Psoas muscle (tissue), 8 donors: Measurements from ENCODE around the gene HADH. TPM values are rescaled to one million over a fixed set of nuclear protein-coding genes. Genes with fewer than 3 reads are reported as not detected.

Experiments used
- ATAC-seq, 4 donors: fragments of 200-7000 bp; cut with Tn5 transposase; one replicate each; pipeline ENCODE4 v1.9.1; 2020; ENCODE audit warnings: moderate library complexity in 3 of 4, mild to moderate bottlenecking in 2 of 4
- DNase-seq, 2 donors: peaks; one replicate each; pipeline ENCODE4 v3.0.0-alpha.2; 2020
- H3K27ac ChIP-seq: fragments of 200-600 bp; one replicate; pipeline ENCODE4 v1.8.0; 2022
- H3K27me3 ChIP-seq, 3 donors: fragments of 200-600 bp in 1 of 3; one replicate each; pipeline versions ENCODE4 v1.6.1 to v1.8.0; 2013 to 2022; ENCODE audit warnings: low read length in 2 of 3, mild to moderate bottlenecking in 2 of 3, moderate library complexity in 1 of 3; ENCODE audit not compliant: insufficient read depth in 3 of 3
- H3K36me3 ChIP-seq, 2 donors: fragments of 200-600 bp in 1 of 2; one replicate each; pipeline versions ENCODE4 v1.6.1 to v1.8.0; 2013 to 2022; ENCODE audit warnings: low read depth in 1 of 2, mild to moderate bottlenecking in 1 of 2, moderate library complexity in 1 of 2; ENCODE audit not compliant: insufficient read depth in 1 of 2
- H3K4me1 ChIP-seq: fragments of 200-600 bp; one replicate; pipeline ENCODE4 v1.8.0; 2022
- H3K4me3 ChIP-seq: fragments of 200-600 bp; one replicate; pipeline ENCODE4 v1.8.0; 2022; ENCODE audit warnings: mild to moderate bottlenecking
- H3K9me3 ChIP-seq: fragments of 200-600 bp; one replicate; pipeline ENCODE4 v1.8.0; 2022
- WGBS, 3 donors: extraction: QIAGEN DNeasy Blood & Tissue Kit; methylation state at CpG; one replicate each; pipeline versions ENCODE4 v1.1.6 to v1.1.7; 2013; 5-methylcytosine and 5-hydroxymethylcytosine counted together
- intact Hi-C, 2 donors: fragments of 100-400 bp; cut with DNase I; formaldehyde crosslinking; loops; one replicate each; pipeline versions ENCODE4 v1.11.0 to v1.14.2; 2022
- polyA plus RNA-seq, 3 donors: library from polyadenylated mRNA; stranded (reverse); fragments of 200-250 nt; gene quantifications; one replicate each; pipeline ENCODE4 v1.2.3, GENCODE V29; 2013
- total RNA-seq, 4 donors: library from RNA; stranded (reverse); fragmentation: NEBNext Ultra II Directional in 2 of 4; extraction: Animal tissue kit (Norgen Biotek cat#: 25700) in 2 of 4; gene quantifications; one replicate each; pipeline versions ENCODE4 v1.2.1 to v1.2.4, GENCODE V29; 2021 to 2023
- TF ChIP-seq, protein P1 (sequence below): fragments of 200-600 bp; IDR thresholded peaks from one replicate; pipeline ENCODE4 v1.8.0; 2022; ENCODE audit warnings: antibody characterized with exemption
- donor health status: healthy with polysubstance abuse.
- donor health status: DM: no; HTN: no; CAD: no; lungs with moderate emphysema.
- donor health status: Bipolar disorder and iron deficiency.
- donor health status: healthy.
- donor health status: DM: yes; HTN: yes; CAD: no.
- donor health status: DM: no; HTN: no; CAD: no.
- donor health status: DM: no; HTN: no; CAD: no.
- donor health status: DM: yes; HTN: yes; CAD: no.

Gene HADH
- total and polyA plus RNA-seq, 7 donors = 26.6 to 150 (median 103) TPM

DNA sequence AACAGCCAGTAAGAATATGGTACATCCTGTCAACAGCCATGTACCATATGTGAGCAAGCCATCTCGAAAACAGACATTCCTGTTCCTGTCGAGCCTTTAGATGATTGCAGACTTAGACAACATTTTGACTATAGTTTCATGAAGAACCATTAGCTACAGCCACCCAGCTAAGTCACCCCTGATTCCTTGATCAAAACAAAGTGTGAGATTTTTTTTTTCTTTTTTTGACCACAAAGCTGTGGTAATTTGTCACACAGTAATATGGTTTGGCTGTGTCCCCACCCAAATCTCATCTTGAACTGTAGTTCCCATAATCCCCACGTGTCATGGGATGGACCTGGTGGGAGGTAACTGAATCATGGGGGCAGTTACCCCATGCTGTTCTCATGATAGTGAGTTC is 15.2 kb upstream of the HADH start:
- intact Hi-C loops = no loop called here
- Histone ChIP-seq H3K4me1 (peaks cover 9% of the 10 kb centered on the region), H3K9me3 (no peaks in the 10 kb centered on the region), H3K27ac (no peak overlapping the region), H3K4me3 (no peak overlapping the region), H3K27me3 (no peaks in the 10 kb centered on the region), H3K36me3 (no peaks in the 10 kb centered on the region)
- ATAC-seq (no peak), DNase-seq (no peak)
- WGBS, 3 donors = 87 to 92% (median 88%) methylated on average over 3 of the region's 3 CpGs
- TF ChIP-seq, protein P1, sequence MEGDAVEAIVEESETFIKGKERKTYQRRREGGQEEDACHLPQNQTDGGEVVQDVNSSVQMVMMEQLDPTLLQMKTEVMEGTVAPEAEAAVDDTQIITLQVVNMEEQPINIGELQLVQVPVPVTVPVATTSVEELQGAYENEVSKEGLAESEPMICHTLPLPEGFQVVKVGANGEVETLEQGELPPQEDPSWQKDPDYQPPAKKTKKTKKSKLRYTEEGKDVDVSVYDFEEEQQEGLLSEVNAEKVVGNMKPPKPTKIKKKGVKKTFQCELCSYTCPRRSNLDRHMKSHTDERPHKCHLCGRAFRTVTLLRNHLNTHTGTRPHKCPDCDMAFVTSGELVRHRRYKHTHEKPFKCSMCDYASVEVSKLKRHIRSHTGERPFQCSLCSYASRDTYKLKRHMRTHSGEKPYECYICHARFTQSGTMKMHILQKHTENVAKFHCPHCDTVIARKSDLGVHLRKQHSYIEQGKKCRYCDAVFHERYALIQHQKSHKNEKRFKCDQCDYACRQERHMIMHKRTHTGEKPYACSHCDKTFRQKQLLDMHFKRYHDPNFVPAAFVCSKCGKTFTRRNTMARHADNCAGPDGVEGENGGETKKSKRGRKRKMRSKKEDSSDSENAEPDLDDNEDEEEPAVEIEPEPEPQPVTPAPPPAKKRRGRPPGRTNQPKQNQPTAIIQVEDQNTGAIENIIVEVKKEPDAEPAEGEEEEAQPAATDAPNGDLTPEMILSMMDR = no peak

DNA sequence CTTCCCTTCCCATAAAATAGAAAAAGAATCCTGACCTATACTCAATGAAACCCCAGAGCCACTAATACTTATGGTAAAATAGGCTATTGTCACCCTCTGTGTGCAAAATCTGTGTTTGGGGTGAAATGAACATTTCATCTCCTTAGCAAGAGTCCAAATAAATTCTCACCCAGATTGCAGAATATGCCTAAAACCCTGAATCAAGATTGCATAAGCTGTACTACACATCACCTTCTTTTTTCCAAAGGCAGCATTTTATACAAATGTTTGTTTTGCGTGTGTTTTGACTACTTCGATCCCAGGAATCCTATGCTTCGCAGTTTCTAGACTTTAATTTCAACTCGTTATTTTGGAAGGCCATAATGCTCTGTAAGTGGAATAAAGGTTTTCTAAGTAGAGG is 12.2 kb upstream of the HADH start:
- Histone ChIP-seq H3K27me3 (no peaks in the 10 kb centered on the region), H3K36me3 (no peaks in the 10 kb centered on the region), H3K27ac (no peak overlapping the region), H3K4me1 (peaks cover 9% of the 10 kb centered on the region), H3K4me3 (no peak overlapping the region), H3K9me3 (peaks cover 8% of the 10 kb centered on the region)
- no peak for ATAC-seq
- TF ChIP-seq, protein P1 = no peak
- intact Hi-C loops = no loop called here
- 94 to 96% (median 95%) methylated on average over 4 of the region's 4 CpGs for WGBS, 3 donors
- no peak for DNase-seq

DNA sequence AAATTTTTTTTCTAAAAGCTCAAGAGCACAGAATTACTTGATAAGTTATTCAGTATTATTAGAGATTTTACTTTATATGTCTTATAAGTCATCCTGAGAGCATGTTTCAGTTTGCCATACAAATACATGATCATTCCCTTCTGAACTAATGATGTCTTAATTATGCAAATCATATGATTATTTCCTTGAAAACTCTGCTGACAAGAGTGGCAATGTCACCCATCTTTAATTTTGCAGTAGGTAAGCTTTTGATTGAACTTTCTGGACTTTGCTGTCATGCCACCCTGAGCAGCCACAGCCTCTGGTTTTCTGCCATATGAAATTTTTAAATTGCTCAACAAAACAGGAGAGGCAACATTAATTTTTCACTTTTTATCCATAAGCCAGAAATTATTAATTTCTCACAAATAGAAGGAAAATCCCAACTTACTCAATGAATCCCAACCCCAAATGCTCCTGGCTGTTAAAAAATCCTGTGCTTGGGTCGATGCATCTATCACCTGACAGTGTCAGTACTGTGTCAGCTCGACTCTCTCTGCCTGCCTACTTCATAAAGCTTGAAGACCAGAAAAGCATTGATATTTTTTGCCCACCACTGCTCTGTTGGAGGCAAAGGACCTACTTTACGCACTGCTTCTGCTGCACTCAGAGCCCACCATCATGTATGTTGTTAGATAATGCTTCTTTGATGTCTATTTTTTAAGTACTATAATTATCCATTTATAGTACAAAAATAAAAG is 11.6 kb upstream of the HADH start:
- Histone ChIP-seq H3K4me3 (no peak overlapping the region), H3K27me3 (no peaks in the 10 kb centered on the region), H3K27ac (no peak overlapping the region), H3K4me1 (peaks cover 9% of the 10 kb centered on the region), H3K36me3 (no peaks in the 10 kb centered on the region), H3K9me3 (peaks cover 8% of the 10 kb centered on the region)
- TF ChIP-seq, protein P1 = no peak
- DNase-seq (no peak), ATAC-seq (peak in 2 of 4 donors; percentile 20 to 38)
- WGBS, 3 donors = 47 to 61% (median 48%) methylated on average over 3 of the region's 3 CpGs
- intact Hi-C loops = no loop called here

DNA sequence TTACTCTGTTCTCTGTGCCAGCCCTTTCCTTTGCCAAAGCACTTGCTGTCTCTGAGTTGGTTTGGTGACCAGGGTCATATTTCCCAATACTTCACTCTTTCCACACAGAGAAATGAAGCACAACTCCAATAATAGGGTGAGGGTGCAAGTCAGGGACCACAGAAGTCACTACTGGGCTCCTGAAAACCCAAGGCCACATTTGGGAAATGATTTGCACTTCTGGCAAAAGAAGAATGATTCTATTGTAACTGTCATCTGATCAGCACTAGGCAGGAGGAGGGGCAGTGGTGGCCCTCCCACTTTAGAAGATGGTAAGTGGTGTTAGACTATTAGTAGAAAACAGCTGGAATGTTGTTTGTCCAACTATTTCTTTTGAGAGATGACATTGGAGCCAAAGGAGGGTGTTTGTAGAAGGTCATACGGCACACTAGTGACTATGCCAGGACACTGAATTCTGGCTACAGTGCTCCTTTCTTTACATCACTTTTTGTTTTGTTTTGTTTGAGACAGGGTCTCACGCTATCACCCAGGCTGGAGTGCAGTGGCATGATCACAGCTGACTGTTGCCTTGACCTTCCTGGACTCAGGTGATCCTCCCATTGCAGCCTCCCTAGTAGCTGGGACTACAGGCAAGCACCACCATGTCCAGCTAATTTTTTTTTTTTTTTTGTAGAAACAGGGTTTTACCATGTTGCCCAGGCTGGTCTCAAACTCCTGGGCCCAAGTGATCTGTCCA is 10.8 kb upstream of the HADH start:
- Histone ChIP-seq H3K4me1 (peaks cover 9% of the 10 kb centered on the region), H3K4me3 (no peak overlapping the region), H3K27ac (no peak overlapping the region), H3K36me3 (no peaks in the 10 kb centered on the region), H3K27me3 (no peaks in the 10 kb centered on the region), H3K9me3 (peaks cover 8% of the 10 kb centered on the region)
- TF ChIP-seq, protein P1 = no peak
- WGBS, 3 donors = 62 to 90% (median 66%) methylated on average over 2 of the region's 2 CpGs
- ATAC-seq (peak in 3 of 4 donors; percentile 70 to 82 (median 80)), DNase-seq (no peak)
- intact Hi-C loops = no loop called here
